ENCODE results near the gene MPZL3.

DNA sequence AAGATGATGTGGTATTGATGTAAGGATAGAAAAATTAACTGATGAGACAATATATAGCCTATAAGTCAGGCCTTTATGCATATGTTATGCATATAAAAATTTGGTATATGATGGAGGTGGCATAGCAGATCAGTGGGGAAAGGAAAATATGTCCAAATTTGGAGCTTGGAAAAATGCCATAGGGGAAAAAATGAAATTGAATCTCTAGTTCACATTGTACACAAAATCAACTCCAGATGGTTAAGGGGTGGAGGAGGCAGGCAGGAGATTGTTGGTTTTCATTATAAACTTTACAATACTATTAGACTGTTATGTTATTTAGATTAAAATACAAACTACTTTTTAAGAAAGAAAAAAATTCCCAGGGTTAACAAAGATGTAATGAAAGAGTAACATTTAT, 37.2 kb upstream of the MPZL3 start:
- TF ChIP-seq, protein P1, sequence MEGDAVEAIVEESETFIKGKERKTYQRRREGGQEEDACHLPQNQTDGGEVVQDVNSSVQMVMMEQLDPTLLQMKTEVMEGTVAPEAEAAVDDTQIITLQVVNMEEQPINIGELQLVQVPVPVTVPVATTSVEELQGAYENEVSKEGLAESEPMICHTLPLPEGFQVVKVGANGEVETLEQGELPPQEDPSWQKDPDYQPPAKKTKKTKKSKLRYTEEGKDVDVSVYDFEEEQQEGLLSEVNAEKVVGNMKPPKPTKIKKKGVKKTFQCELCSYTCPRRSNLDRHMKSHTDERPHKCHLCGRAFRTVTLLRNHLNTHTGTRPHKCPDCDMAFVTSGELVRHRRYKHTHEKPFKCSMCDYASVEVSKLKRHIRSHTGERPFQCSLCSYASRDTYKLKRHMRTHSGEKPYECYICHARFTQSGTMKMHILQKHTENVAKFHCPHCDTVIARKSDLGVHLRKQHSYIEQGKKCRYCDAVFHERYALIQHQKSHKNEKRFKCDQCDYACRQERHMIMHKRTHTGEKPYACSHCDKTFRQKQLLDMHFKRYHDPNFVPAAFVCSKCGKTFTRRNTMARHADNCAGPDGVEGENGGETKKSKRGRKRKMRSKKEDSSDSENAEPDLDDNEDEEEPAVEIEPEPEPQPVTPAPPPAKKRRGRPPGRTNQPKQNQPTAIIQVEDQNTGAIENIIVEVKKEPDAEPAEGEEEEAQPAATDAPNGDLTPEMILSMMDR (IDR thresholded peaks at IDR 0.05): no peak
- TF ChIP-seq POLR2A (IDR thresholded peaks at IDR 0.05): no peak

Measured in adrenal gland (tissue), 5 donors.